RWPE1 (cell line): Measurements from ENCODE around the gene ANKS1A.
A peak's percentile ranks its signal among the peaks of the same experiment; 100 is the strongest.

Source experiments
- CTCF ChIA-PET: fragments of 350-600 bp; sonication (Branson Sonifier 250); formaldehyde crosslinking; extraction: SDS; loops from one replicate; lab custom pipeline; 2021; lab: Yijun Ruan, JAX
- POLR2A ChIA-PET: fragments of 400-600 bp; formaldehyde crosslinking; extraction: SDS; loops from one replicate; lab custom pipeline; 2020; ENCODE audit warnings: antibody characterized with exemption; ENCODE audit not compliant: low non-redundant PET; lab: Yijun Ruan, JAX
- DNase-seq: peaks from one replicate; pipeline ENCODE4 v3.0.0; 2012; ENCODE audit warnings: low spot score
- H3K27ac ChIP-seq: fragments of 450-650 bp; 2 replicates; pipeline ENCODE4 v1.5.1; 2017
- CTCF ChIP-seq: fragments of 450-650 bp; conservative IDR thresholded peaks from 2 replicates; pipeline ENCODE4 v1.5.1; 2017; ENCODE audit warnings: low read depth, mild to moderate bottlenecking

ANKS1A gene

GRCh38 chr6:35088281-35089215 lies 199.5 kb downstream of the ANKS1A start:
- no peak for DNase-seq
- ChIA-PET CTCF (interaction anchor here (0.5 to 0.6 kb wide), 2 partner anchors 184 to 196 kb away, joined by 3 to 5 read pairs; no protein-coding TSS in a partner anchor), POLR2A (no interaction called here)
- H3K27ac ChIP-seq: peak overlapping the region; percentile 77
- TF ChIP-seq CTCF: no peak

GRCh38 chr6:35089216-35089934 lies 200.3 kb downstream of the ANKS1A start:
- no peak for DNase-seq
- POLR2A ChIA-PET: no interaction called here
- CTCF ChIA-PET: interaction anchor here (0.6 to 0.7 kb wide), 3 partner anchors 44 to 217 kb away, joined by 3 to 5 read pairs (median 4); no protein-coding TSS in a partner anchor
- H3K27ac ChIP-seq: peak overlapping the region; percentile 77
- TF ChIP-seq CTCF: no peak

GRCh38 chr6:35089935-35090505 lies 201.0 kb downstream of the ANKS1A start:
- POLR2A ChIA-PET: no interaction called here
- CTCF ChIA-PET: interaction anchor here (0.6 to 0.7 kb wide), 2 partner anchors 43 to 218 kb away, joined by 4 to 5 read pairs; no protein-coding TSS in a partner anchor
- no peak for TF ChIP-seq CTCF
- H3K27ac ChIP-seq: peak overlapping the region; percentile 77
- no peak for DNase-seq

GRCh38 chr6:35090734-35091133 lies 201.7 kb downstream of the ANKS1A start:
- ChIA-PET POLR2A (no interaction called here), CTCF (interaction anchor here (0.7 kb wide), 1 partner anchor 15 kb away, joined by 3 read pairs; no protein-coding TSS in a partner anchor)
- no peak for DNase-seq
- TF ChIP-seq CTCF: no peak
- H3K27ac ChIP-seq: peak overlapping the region; percentile 77; the same call in 1 of the 2 replicates

GRCh38 chr6:35091346-35092083 lies 202.5 kb downstream of the ANKS1A start:
- peak overlapping the region; percentile 11; the same call in 1 of the 2 replicates for H3K27ac ChIP-seq
- DNase-seq: no peak
- CTCF ChIA-PET: interaction anchor here (0.7 kb wide), 1 partner anchor 14 kb away, joined by 3 read pairs; no protein-coding TSS in a partner anchor
- POLR2A ChIA-PET: no interaction called here
- no peak for TF ChIP-seq CTCF
